ENCODE data around the gene CNNM1.

CNNM1 gene

GRCh38 chr10:99421233-99421739, 92.1 kb downstream of the CNNM1 start:
- no peak for DNase-seq (ENCODE audit: low spot score)

DNA sequence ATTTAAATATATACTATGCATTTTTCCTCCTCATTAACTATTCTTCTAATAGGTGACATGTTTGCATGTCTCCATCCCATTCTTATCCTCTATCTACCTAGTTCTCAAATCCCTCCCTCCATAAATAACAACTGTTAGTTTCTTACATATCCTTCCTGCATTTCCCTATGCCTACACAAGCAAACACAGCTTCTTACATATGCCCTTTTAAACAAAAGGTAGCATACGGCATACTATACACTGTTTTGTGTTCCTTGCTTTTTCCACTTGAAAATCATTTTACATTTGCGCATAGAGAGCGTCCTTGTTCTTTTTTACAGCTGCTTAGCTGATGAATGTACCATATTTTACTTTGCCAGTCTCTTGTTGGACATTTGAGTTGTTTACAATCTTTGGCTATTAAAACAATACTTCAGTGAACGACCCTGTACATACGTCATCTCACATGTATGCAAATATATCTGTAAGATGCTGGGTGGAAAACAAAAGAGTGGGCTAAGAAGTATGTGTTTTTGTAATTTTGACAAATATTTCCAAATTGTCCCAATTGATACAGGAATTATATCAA, 93.5 kb downstream of the CNNM1 start:
- no peak for DNase-seq (ENCODE audit: low spot score)

GRCh38 chr10:99424656-99425055, 95.5 kb downstream of the CNNM1 start:
- DNase-seq (ENCODE audit: low spot score), result no peak

DNA sequence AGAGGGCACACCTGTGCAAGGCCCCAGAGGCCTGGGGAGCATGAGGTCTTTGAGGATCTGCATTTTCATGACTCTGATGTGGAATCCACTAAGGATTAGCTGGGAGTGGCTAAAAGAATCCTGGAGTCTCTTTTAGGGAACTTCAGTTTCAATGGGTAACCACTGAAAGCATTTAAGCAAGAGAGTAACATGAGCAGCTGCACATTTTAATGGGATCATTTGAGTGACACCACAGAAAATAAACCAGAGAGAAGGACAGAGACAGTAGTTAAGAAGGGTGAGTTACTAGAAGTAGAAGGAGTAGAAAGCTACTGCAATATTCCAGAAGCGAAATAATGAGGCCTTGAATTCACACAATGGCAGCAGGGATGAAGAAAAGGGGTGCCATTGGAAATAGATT, 96.0 kb downstream of the CNNM1 start:
- DNase-seq (ENCODE audit: low spot score), result no peak

- no peak for DNase-seq (ENCODE audit: low spot score)
These were observed 97.5 kb downstream of the CNNM1 start for GRCh38 chr10:99426689-99427088.

GRCh38 chr10:99427566-99428190, 98.5 kb downstream of the CNNM1 start:
- DNase-seq (ENCODE audit: low spot score), result no peak

DNA sequence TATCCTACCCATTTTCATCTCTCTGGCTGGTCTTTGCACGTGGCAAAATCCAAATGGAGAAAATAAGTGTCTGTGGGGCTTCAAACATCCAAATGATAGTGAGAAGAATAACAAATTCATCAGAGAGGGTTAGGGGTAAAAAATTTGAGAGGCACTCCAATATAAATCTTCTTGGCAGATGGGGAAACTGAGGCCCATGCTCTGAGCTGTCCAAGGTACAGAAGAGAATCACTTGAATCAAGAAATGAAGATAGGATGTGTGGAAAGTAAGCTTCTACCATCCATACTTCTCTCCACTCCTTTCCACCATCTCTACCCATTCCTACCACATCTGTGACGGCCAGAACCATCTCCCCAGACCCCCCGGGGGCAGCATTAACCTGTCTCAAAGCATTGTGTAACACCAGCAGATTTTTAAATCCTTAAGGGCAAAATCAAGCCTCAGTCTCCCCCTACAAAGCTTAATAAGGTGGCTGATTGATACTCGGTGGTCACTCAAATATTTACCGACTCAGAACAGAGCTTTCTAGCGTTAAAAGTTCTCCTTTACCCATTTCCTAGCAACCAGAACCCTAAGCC, 100.5 kb downstream of the CNNM1 start:
- DNase-seq (ENCODE audit: low spot score), result no peak

- DNase-seq (ENCODE audit: low spot score), result no peak
These were observed 100.9 kb downstream of the CNNM1 start for GRCh38 chr10:99430116-99430450.

DNA sequence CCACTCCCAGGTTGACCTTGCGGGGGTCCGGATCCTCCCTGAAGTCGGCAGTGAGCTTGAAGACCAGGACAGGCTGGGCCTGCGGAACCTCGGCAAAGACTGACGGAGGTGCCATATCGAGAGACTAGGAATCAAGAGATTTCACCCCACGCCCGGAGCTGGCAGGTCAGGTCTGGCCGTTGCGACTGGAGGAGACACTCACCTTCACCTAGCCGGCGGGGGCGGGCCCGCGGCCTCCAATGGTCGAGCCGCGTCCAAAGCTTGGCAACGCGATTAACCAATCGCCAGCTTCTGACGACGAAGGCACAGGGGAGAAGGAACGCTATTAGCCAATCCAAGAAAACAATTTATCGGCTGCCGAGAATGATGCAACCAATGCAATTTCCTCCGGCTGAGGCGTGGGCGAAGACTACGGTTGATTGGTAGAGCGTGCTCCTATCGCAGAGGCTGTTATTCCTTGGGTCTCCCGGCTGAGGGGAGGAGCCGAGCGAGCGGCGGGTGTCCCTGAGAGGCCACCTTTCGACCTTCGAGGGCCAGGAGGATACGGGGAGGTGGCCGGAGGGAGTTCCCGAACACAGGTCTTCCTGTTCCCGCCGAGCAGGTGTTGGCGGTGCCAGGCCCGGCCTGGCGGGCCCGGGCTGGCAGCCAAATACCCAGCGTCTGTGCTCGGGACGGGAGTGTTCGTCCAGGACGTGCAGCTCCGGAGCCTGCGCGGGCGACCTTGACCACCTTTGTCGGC, 101.5 kb downstream of the CNNM1 start, which contains the start of gene GOT1:
Gene GOT1, minus strand, starts transcription at position 174 of the 739 bp plus-strand sequence. Its CDS starts 59 bp downstream, at position 115.
- DNase-seq (ENCODE audit: low spot score), result peak; percentile 99

GRCh38 chr10:99431190-99431760, 102.1 kb downstream of the CNNM1 start:
- peak; percentile 41 for DNase-seq (ENCODE audit: low spot score)

DNA sequence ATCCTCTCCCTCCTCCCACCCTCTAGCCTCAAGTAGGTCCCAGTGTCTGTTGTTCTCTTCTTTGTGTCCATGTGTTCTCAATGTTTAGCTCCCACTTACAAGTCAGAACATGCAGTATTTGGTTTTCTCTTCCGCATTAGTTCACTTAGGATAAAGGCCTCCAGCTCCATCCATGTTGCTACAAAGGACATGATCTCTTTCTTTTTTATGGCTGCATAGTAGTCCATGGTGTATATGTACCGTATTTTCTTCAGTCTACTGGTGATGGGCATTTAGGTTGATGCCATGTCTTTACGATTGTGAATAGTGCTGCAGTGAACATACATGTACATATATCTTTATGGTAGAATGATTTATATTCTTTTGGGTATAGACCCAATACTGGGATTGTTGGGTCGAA, 102.9 kb downstream of the CNNM1 start:
- no peak for DNase-seq (ENCODE audit: low spot score)

GRCh38 chr10:99432881-99433280, 103.7 kb downstream of the CNNM1 start:
- DNase-seq (ENCODE audit: low spot score), result no peak

- DNase-seq (ENCODE audit: low spot score), result no peak
These were observed 104.3 kb downstream of the CNNM1 start for GRCh38 chr10:99433378-99434020.

DNA sequence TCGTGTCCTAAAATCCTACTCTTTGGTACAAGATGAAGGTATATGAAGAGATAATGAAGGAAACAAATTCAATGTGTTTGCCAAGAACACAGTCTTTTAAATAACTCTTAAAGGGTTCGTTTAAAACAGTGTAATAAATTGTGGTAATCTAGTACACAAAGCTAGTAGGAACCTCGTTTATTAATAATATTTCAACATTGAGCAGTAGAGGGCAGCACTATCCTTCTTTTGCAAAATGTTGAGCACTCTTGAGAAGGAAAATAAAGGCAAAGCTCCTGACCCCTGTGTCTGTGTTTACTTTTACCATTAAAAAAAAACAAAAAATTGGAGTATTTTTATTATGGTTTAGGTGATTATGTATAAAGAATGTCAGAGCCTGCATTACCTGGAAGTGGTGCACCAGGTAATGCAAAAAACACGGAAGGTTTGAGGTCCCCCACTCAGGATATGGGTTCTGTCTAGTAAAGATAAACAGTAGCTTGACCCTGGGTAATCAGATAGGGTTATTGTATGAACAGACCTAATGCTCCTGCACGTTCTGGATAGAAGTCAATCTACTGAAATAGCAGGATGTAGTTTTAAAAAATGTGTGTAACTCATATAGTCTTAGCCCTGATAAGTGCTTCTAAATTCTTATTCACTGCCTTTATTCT, 107.0 kb downstream of the CNNM1 start:
- DNase-seq (ENCODE audit: low spot score), result no peak

- no peak for DNase-seq (ENCODE audit: low spot score)
These were observed 109.7 kb downstream of the CNNM1 start for GRCh38 chr10:99438890-99439289.

GRCh38 chr10:99442394-99442793, 113.2 kb downstream of the CNNM1 start:
- DNase-seq (ENCODE audit: low spot score), result no peak

GRCh38 chr10:99443500-99443899, 114.3 kb downstream of the CNNM1 start:
- no peak for DNase-seq (ENCODE audit: low spot score)
